Uterus (tissue), 4 donors: ENCODE data around the gene CENPB. TPM values are rescaled to one million over a fixed set of nuclear protein-coding genes. Genes with fewer than 3 reads are reported as not detected.

Source experiments
- DNase-seq, 2 donors: peaks; one replicate each; pipeline ENCODE4 v3.0.0-alpha.2; 2019 to 2020
- H3K27ac ChIP-seq, 2 donors: fragments of 200-600 bp; sonication (generic); 1 replicate in 1 of 2; 2 replicates in 1 of 2; pipeline ENCODE4 v1.5.1; 2016 to 2018
- H3K27me3 ChIP-seq, 2 donors: fragments of 200-600 bp; sonication (generic); one replicate each; pipeline ENCODE4 v1.5.1; 2018 to 2019; ENCODE audit warnings: control low read depth in 1 of 2
- H3K36me3 ChIP-seq, 2 donors: fragments of 200-600 bp; sonication (generic); one replicate each; pipeline ENCODE4 v1.5.1; 2019; ENCODE audit warnings: control low read depth in 1 of 2
- H3K4me1 ChIP-seq, 2 donors: fragments of 200-600 bp; sonication (generic); one replicate each; pipeline ENCODE4 v1.5.1; 2018 to 2019; ENCODE audit warnings: control low read depth in 1 of 2
- H3K4me3 ChIP-seq, 2 donors: fragments of 200-600 bp; sonication (generic); 1 replicate in 1 of 2; 2 replicates in 1 of 2; pipeline ENCODE4 v1.5.1; 2018 to 2019; ENCODE audit warnings: mild to moderate bottlenecking in 1 of 2
- H3K9me3 ChIP-seq, 2 donors: fragments of 200-600 bp; sonication (generic); one replicate each; pipeline ENCODE4 v1.5.1; 2019; ENCODE audit warnings: control low read depth in 1 of 2
- POLR2A ChIP-seq, 2 donors: fragments of 450-650 bp; IDR thresholded peaks; one replicate each; pipeline ENCODE4 v1.6.1; 2016; ENCODE audit warnings: antibody characterized with exemption in 2 of 2, mild to moderate bottlenecking in 1 of 2, moderate library complexity in 1 of 2
- intact Hi-C: fragments of 100-400 bp; cut with DNase I; formaldehyde crosslinking; loops from one replicate; pipeline ENCODE4 v1.15.1; 2023; ENCODE audit warnings: low total_unique reads
- total RNA-seq, 4 donors: library from RNA; depleted of rRNA in 3 of 4; stranded (reverse); fragments of >200 nt in 3 of 4; gene quantifications; one replicate each; pipeline versions ENCODE4 v1.1.0 to v1.2.4, GENCODE V29; 2014 to 2023
- TF ChIP-seq, protein P1 (sequence below), 4 experiments: fragments of 200-600 bp in 2 of 4; fragments of 450-650 bp in 2 of 4; sonication (generic) in 2 of 4; IDR thresholded peaks; one replicate each; pipeline ENCODE4 v1.5.1; 2016 to 2019; ENCODE audit warnings: antibody characterized with exemption in 4 of 4, mild to moderate bottlenecking in 2 of 4, moderate library complexity in 1 of 4
- donor health status: DM: yes; HTN: yes; CAD: no.

Gene CENPB
- total RNA-seq, 4 donors from 2014 or later, result 18.2 to 127 (median 85.2) TPM

DNA sequence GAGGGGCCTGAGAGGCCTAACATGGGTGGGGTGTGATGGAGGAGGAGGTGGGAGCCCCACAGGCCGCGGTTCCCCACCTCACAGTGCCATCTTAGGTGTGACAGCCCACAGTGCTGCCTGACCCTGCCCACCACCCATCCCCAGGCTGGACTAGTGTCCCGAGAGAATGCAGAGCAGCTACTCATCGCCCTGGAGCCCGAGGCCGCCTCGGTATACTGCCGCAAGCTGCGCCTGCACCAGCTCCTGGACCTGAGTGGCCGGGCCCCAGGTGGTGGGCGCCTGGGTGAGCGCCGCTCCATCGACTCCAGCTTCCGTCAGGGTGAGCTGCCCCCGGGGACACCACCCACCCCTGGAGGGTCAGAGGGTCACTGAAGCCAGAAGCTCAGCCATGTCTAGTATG is 38.5 kb downstream of the CENPB start:
- Histone ChIP-seq H3K27me3 (no peaks in the 10 kb centered on the region), H3K9me3 (no peaks in the 10 kb centered on the region), H3K4me3 (no peak overlapping the region), H3K4me1 (no peaks in the 10 kb centered on the region), H3K27ac (no peak overlapping the region), H3K36me3 (no peaks in the 10 kb centered on the region)
- no peak for TF ChIP-seq POLR2A (IDR thresholded peaks at IDR 0.05)
- TF ChIP-seq, protein P1, sequence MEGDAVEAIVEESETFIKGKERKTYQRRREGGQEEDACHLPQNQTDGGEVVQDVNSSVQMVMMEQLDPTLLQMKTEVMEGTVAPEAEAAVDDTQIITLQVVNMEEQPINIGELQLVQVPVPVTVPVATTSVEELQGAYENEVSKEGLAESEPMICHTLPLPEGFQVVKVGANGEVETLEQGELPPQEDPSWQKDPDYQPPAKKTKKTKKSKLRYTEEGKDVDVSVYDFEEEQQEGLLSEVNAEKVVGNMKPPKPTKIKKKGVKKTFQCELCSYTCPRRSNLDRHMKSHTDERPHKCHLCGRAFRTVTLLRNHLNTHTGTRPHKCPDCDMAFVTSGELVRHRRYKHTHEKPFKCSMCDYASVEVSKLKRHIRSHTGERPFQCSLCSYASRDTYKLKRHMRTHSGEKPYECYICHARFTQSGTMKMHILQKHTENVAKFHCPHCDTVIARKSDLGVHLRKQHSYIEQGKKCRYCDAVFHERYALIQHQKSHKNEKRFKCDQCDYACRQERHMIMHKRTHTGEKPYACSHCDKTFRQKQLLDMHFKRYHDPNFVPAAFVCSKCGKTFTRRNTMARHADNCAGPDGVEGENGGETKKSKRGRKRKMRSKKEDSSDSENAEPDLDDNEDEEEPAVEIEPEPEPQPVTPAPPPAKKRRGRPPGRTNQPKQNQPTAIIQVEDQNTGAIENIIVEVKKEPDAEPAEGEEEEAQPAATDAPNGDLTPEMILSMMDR (IDR thresholded peaks at IDR 0.05), result no peak
- intact Hi-C loops, result no loop called here
- DNase-seq, result no peak

DNA sequence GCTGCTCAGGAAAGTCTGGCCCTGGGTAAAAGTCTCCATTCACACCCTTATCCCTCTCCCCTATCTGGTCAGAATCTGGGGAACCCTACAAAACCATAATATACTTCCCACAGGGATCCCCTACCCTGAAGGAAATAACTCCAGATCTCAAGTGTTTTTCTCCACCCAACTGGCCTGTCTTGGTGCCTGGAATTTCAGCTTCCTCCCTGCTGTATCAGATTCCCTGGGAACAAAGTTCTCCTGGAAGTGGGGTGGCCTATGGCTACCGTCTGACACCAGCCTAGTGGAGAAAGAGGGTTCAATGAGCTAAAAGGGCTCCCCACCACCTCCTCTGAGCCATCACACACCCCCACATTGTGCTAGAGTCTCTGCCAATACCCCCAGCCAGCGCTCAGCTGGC is 39.1 kb downstream of the CENPB start:
- no peak overlapping the region for H3K27ac ChIP-seq
- H3K9me3 ChIP-seq, result no peaks in the 10 kb centered on the region
- H3K4me1 ChIP-seq, result no peaks in the 10 kb centered on the region
- no peaks in the 10 kb centered on the region for H3K27me3 ChIP-seq
- intact Hi-C loops, result no loop called here
- no peak overlapping the region for H3K4me3 ChIP-seq
- H3K36me3 ChIP-seq, result no peaks in the 10 kb centered on the region
- no peak for DNase-seq
- TF ChIP-seq, protein P1 (IDR thresholded peaks at IDR 0.05), result no peak
- TF ChIP-seq POLR2A (IDR thresholded peaks at IDR 0.05), result no peak

DNA sequence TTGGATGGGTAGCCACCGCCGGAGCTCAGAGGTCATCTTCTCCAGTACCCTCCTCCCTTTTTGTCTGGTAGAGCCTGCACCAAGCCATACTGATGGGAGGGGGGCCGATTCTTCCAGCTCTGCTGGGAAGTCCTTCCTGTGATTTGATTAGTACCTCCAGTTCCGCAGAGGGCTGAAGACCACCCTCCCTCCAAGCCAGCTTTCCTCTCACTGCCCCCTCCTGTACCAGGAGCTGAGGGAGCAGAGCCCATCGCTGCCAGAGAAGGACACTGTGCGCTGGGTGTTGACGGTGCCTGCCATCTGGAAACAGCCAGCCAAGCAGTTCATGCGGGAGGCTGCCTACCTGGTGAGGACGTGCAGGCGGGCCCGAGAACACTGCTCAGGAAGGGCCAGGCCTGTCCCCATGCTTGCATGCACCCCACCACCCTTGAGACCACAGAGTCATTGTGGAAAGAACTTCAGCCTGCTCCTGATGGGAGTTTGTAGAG is 40.8 kb downstream of the CENPB start:
- no peaks in the 10 kb centered on the region for H3K9me3 ChIP-seq
- no peak overlapping the region for H3K27ac ChIP-seq
- intact Hi-C loops, result no loop called here
- H3K4me3 ChIP-seq, result no peak overlapping the region
- no peaks in the 10 kb centered on the region for H3K4me1 ChIP-seq
- no peaks in the 10 kb centered on the region for H3K27me3 ChIP-seq
- DNase-seq, result no peak
- no peaks in the 10 kb centered on the region for H3K36me3 ChIP-seq
- TF ChIP-seq, protein P1 (IDR thresholded peaks at IDR 0.05), result no peak
- no peak for TF ChIP-seq POLR2A (IDR thresholded peaks at IDR 0.05)

DNA sequence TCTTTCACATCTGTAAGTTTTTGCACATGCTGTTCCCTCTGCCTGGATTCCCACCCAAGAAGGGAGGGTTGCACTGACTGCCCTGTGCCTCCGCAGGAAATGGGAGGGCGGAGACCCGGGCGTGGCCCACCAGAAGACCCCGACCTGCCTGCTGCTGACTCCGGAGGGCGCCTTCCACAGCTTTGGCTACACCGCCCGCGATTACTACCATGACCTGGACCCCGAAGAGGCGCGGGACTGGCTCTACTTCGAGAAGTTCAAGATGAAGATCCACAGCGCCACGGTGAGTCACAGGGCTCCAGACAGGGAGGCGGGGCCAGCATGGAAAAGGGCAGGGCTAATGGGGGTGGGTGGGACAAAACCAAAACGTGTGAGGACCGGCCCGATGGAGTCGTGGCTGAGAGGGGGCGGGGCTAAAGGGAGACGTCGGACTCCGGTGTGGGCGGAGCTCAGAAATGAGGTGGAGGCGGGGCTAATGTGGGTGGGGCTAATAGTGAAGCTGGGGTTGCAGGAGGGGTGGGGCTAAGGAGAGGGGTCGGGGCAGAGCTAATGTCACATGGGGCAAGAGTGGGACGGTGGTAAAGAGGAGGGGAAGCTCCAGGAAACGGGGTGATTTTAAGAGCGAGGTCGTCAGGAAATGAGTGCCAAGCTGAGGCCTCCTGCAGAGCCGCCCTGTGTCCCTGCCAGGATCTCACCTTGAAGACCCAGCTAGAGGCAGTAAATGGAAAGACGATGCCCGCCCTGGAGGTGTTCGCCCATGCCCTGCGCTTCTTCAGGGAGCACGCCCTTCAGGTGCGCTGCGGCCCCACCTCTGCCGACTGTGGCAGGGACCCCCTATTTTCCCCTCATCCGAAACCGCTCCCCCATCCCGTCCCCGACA is 41.5 kb downstream of the CENPB start:
- Histone ChIP-seq H3K36me3 (no peaks in the 10 kb centered on the region), H3K4me1 (no peaks in the 10 kb centered on the region), H3K9me3 (no peaks in the 10 kb centered on the region), H3K27ac (no peak overlapping the region), H3K4me3 (no peak overlapping the region), H3K27me3 (no peaks in the 10 kb centered on the region)
- intact Hi-C loops, result no loop called here
- TF ChIP-seq, protein P1 (IDR thresholded peaks at IDR 0.05), result no peak
- no peak for TF ChIP-seq POLR2A (IDR thresholded peaks at IDR 0.05)
- DNase-seq, result peak; percentile 56 to 67

DNA sequence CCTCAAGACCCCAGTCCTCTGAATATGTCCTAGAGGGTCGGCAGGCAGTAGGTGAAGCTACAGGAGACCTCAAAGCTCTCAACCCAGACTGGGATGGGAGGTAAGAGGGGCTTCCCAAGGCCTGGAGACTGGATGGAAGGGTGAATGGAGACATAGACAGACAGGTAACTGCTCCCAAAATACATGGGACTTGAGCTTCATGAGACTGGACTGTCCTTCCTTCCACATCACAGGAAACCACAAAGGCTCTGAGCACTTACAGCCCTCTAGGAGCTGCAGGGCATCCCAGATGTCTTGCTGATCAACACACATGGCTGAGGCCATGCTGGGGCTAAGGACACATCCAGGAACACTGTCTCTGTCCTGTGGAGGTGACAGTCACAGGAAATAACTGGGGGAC is 42.5 kb downstream of the CENPB start:
- intact Hi-C loops, result no loop called here
- no peak for DNase-seq

More for the DNA sequence above, 42.5 kb downstream of the CENPB start:
- TF ChIP-seq, protein P1 (IDR thresholded peaks at IDR 0.05), result no peak
- Histone ChIP-seq H3K27ac (no peak overlapping the region), H3K27me3 (no peaks in the 10 kb centered on the region), H3K9me3 (no peaks in the 10 kb centered on the region), H3K4me3 (no peak overlapping the region), H3K4me1 (no peaks in the 10 kb centered on the region), H3K36me3 (no peaks in the 10 kb centered on the region)
